LHCN-M2 (cell line): ENCODE results near the gene S100A10. TPM values are rescaled to one million over a fixed set of nuclear protein-coding genes. Genes with fewer than 3 reads are reported as not detected.

Experiments used
- DNase-seq: peaks from one replicate; pipeline ENCODE4 v3.0.0-alpha.2; 2012; ENCODE audit warnings: low read depth
- total RNA-seq: library from RNA; depleted of rRNA; stranded (reverse); fragments of >200 nt; gene quantifications from 2 replicates; pipeline ENCODE4 v1.2.3, GENCODE V29; 2014

Gene S100A10
- total RNA-seq, 1 experiment from 2014 or later, result 115 TPM

DNA sequence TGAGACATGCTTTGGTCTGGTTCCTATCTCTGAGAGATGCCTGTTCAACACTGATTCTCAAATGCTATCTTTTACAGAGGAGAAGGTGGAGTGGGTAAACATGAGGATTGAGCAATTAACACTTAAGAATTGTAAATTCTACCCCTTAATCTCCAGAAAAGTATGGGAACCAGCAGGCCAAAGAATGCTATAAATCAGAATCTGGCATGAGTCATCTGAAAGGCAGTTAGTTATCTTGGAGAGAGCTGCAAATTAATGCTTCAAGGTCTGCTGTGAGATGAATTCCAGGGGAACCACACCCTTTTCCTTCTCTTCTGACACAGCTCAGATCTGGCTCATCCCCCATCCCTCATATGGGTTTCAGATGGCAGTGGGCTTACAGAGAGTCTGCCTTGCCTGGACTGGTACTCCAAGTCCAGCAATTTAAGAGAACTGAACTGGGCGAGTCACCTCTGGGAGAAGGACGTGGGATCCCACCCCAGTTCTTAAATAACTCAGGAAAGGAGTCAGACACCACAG is 5.2 kb downstream of the S100A10 start:
- peak; percentile 88 for DNase-seq

DNA sequence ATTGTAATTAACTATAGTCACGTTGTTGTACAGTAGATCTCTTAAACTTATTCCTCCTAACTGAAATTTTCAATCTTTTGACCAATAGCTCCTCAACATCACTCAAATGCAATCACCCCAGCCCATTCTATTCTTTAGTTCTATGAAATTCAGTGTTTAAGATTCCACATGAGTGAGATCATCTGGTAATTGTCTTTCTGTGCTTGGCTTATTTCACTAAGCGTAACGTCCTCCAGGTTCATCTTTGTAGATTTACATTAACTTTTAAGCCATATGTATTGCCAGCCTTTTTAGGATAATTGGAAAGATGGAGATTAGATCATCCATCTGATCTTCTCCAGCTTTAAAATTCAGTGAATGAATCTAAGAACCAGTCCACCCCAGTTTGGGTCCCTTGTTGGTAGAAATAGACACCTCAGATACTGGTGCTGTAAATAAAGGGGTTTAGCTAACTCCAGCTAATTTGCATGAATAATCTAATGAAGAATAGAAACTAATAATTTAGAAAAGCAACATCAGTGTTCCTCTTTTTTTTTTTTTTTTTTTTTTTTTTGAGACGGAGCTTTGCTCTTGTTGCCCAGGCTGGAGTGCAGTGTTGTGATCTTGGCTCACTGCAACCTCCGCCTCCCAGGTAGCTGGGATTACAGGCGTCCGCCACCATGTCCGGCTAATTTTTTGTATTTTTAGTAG is 7.0 kb downstream of the S100A10 start:
- no peak for DNase-seq

DNA sequence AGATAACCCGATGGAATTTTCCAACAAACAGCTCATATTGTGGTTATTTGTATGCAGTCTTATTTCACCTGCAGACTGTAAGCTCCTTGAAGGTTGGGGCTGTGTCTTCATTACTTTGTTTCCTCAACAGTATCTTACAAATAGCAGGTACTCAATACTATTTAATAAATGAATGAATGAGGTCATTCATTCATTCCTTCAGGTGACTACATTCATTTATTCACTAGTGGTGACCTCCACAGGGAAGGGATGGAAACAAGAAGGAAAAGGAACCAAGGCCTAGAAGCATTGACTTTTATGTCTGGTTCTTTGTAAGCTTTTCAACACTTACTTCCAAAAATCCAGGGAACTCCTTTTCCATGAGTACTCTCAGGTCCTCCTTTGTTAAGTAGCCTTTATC is 7.9 kb downstream of the S100A10 start:
- no peak for DNase-seq

DNA sequence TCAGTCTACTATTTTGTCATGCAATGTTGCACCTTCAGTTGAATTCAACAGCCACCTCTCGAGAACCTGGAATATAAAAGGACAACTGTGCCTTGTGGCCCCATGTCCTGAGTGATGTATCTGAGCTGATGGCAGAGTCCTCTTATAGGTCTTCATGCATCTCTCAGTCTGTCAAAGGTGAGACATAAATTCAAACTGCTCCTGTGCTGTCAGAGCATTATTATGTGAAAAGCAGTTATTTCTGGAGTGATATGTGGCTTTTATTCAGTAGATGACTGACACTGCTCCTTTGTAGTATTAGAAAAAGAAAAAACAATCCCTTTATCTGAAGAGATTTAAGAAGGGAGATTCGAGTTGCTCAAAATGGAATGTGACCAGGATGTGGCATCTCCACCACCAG is 8.4 kb downstream of the S100A10 start:
- no peak for DNase-seq

DNA sequence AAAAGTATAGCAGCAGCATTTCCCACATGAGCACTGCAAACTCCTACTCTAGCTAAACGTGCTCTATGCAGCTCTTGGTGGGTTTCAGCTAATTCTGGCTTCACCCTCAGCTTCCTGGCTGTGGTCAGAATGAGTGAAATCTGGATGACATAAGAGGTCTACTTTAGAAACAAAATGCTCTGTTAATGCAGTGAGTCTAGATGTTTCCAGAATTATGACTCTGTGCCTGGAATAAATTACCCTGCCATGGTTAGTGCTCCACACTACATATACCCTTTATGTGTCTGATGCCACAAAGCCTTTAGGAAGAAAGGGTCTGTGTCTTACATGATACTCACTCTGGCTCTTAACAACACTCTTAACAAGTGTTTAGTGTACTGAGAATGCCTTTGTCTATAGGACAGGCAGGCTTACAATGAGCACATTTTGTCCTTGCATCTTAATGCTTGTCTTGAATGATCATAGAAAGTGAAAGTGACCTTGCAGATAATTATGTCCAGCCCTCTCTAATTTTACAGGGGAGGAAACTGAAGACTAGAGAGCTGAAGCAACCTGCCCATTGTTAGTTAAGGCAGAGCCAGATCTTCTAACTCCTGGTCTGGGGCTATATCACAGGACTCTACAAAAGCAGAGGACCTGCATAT is 9.2 kb downstream of the S100A10 start:
- DNase-seq, result no peak

DNA sequence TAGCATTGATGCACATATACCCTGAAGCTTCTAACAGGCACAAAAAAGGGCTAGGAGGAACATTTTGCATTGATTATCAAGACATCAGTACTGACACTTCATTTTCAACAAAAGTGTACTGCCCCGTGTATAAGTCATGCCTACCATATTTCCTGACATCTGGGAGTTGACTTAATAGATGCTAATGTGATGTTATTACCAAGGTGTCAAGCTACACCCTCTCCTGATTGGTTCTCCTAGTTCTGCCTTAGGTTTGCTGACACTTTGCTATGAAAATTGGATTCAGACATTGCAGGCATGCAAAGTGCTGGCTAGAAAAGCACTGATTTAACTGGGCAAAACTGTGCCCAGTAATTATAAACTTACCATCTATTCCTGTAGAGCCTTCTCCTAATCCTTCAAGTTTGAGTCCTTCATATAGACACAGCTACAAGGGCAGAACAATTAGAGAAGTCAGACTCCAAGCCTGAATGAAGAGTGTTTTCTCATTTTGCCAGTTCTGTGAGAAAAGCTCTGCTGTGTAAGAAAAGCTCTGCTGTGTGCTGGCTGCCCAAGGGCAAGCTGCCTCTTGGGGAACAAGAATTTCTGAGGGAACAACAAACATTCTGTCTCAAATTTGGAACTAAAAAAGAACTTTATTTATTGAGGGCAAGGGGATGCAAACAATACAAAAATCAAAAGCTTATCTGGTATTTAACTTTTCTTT is 11.2 kb downstream of the S100A10 start:
- no peak for DNase-seq

DNA sequence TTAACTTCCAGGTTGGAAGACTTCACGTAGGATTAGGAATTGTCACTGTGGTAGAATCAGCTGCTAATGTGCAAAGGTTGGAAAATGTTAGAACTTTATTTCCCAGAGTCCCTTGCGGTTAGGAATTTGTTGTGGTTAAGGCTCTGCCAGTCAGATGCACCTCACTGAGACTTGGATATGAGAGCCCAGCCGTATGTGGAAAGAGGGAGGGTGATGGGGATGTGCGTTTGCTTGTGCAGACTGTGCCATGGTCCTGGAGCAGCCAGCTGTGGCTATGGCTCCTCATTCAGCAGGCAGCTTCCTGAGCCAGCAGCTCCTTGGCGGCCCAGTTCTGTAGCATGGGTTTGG is 12.5 kb downstream of the S100A10 start:
- DNase-seq, result peak; percentile 77

DNA sequence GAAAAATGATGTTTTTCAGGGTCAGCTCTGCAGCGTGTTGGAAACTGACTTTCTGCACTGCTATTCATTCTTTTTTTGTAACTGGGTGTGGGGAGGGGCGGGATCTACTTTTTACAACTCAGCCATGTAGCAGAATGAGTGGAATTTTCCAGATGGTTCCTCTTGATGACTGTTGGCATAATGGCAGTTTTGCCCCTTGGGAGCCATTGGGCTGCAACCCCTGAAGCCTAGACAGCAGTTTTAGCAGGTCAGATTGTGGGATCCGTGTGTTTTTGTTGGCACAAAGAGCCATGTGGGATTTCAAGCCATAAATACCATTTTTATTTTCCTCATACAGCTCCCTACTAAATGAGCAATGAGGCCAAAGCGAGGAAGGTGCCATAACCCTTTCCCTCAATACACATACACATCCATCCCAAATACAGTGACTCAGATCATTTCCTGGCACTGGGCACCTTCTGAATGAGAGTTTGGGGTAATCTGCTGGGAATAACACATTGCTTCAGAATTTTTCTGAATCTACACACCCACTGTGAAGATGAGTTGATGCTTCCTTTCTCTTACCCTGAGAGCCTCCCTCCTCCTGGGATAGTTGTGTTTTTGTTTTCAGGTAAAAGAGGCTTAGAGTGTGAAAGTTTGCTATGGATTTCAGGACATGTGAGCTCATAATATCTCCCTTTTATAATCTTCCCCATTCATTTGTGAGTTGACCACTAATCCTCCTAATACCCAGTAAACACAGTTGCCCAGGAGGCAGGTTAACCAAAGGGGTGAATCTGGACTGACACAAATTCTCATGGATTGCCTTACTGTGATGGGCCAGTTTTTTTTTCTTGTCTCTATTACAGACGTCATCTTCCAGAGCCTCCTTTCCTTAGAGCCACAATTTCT is 13.1 kb downstream of the S100A10 start:
- peak; percentile 90 for DNase-seq

DNA sequence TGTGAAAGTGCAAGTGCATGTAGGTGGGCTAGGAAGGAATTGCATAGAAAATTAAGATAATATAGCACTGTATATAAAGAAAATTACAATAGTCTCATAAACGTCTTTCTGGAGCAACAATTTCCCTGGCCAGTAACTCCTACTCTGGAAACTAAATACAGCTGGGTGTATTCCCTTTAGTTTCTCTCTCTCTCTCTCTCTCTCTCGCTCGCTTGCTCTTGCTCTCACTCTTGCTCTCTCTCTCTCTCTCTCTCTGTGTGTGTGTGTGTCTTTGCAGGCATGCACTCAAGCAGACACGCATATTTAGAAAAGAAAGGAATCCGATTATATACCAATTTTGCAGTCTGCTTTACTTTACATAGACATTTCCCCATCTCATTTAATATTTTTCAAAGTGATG is 14.7 kb downstream of the S100A10 start:
- no peak for DNase-seq

DNA sequence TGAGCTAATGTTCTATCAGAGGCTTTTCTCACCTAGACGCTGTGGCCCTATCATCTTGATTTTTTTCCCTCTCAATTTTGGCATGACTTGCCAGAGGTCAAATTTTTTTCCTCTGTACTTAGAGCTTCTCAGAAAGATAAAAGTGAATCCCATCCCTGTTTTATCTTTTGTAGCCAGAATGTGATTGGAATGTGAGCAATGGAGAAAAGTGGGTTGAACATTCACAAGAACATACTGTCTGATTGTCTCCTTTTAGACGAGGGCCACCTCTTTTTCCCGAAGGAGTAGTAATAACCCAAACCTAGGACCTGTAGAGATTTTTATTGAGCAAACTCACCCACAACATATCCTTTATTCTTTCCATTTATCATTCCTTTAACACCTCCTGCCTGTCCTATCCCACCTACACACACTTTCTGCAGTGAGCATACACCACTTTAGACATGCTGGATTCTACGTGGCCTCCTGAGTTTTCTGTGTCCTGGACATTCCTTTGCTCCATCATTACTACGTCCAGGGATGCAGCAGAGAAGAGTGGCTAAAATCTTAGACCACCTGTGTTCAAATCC is 15.9 kb downstream of the S100A10 start:
- no peak for DNase-seq

DNA sequence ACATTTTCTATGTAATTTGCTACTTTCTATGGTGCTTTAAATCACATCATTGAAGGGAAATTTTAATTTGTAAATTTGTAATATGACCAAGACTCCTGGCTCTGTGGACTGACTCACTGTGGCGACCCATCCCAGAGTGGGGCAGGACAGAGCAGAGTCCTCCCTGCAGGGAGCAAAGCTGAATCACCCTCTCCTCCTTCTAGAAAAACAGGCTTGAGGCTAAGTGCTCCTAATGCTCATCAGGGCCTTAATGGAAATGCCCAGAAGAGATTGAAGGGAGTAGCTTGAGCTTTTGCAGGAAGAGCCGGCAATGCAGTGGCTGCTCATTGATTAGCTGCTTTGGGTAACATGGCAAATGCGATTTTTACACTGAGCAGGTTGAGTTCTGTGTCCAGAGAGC is 16.8 kb downstream of the S100A10 start:
- DNase-seq, result peak; percentile 59

DNA sequence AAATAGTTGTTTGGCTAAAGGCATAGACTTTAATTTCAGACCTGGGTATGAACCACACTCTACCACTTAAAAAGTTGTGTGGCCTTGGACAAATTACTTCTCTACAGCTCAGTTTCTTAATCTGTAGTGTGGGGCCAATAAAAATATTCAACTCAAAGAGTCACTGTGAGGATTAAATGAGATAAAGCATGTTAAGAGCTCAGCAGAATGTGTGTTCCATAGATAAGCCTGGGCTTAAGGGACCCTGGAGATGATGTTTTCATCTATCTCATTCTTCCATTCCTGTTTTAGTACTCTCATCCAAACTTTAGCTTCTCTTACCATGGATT is 17.7 kb downstream of the S100A10 start:
- no peak for DNase-seq

DNA sequence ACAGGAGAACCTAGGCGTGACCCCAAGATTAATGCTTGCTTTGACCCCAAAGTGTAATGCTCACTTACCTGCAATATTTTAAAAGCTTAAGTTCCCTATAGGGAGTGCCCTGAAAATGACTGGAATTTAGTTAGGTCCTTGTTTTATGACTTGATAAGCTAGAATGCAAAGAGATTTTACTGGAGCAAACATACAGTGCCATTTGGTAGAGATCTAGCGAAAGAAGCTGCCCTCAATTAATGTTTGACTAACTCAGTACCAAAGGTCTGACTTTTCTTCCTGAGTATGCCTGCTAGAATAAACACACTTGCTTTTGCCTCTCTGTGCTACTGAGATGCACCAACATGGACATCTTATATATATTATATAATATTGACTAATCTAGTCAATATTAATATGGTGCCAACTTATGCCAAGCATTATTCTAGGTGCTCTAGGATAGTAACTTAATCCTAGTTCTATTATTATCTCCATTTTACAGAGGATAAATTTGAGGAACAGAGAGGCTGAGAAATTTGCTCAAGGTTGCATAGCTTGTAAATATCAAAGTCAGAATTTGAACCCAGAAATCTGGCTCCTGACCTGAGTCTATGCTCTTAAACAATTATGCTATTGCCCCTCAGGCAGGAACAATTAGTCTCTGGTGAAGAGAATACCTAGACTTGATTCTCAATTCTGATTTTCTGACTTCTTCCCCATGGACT is 18.2 kb downstream of the S100A10 start:
- DNase-seq, result no peak

DNA sequence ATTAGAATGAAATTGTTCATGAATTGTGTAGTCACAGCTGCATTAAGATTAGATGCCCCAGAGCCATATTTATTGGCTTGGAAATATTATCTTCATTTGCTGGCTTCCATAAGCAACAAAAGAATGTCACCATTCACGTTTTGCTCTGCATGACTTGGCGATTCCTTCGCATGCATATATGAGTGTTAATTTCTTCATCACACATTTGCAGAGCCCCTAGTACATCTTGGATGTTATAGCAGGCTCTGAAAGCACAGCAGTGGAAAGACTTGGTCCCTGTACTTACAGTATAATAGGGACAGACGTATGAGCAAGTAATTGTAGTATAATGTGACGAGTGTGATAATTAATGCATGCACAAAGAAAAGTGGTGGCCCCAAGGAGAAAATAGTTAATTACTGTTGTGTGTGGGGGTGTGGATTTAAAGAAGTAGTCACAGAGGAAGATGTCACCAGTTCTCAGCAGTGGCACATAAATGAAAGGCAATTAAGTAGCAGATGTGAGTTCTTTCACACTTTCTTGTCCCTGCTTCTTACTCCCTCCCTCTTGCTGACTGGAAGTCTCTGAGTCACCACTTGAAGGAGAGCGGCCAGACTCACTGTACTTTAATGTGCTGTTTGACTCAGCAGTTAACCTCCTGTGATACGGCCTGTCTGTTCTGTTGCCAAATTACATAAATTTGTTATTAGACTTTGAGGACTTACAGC is 21.0 kb downstream of the S100A10 start:
- DNase-seq, result peak; percentile 84

DNA sequence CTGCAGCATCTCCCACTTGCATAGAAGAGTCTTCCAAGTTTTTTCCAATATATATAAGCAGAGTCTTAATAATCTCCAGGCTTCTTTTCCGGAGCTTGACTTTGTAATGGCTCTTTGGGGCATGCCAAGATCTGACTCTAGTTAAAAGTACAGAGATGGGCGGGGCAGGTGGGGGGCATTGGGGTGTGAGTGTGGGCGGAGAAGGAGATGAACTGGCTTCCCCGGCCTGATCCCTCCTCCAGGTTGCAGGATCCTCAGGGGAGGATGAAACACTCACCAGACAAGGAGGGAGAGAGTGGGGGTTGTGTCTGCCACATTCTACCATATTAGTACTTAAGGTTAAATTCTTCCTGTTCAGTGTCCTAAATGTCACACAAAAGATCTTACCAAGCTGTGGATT is 23.0 kb downstream of the S100A10 start:
- DNase-seq, result peak; percentile 70

DNA sequence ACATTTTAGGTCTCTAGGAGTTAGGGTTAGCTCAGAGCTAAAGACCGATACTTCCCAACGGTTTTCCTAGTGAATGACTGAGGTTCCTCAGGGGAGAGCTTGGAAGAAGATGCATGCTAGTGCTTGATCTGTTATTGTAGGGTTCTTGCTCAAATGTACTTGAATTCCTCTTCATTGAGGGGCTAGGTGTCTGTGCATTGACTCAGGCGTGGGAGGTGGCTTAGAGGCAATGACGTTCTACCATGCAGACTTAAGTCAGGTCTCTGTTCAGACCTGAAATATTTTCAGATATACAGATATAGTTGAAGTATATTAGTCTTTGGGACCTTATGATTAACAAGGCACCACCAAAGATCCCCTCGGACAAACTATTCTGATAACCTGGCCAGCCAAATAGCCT is 23.5 kb downstream of the S100A10 start:
- no peak for DNase-seq

DNA sequence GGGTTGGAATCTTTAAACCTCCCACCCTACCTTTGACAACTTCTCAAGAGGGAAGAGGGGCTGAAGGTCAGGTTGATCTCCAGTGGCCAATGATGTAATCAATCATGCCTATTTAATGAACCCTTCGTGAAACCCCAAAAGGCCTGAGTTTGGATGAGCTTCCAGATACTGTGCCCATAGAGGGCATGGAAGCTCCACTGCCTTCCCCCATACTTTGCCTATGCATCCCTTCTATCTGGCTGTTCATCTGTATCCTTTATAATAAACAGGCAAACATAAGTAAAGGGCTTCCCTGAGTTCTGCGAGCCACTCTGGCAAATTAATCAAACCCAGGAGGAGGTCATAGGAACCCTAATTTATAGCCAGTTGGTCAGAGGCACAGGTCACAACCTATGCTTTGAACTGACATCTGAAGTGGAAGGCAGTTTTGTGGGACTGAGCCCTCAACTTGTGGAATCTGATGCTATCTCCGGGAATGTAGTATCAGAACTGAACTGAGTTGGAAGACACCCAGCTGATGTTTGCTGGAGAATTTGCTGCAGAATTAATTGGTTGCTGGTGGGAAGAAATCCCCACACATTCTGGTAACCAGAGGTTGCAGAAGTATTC is 24.8 kb downstream of the S100A10 start:
- DNase-seq, result no peak

DNA sequence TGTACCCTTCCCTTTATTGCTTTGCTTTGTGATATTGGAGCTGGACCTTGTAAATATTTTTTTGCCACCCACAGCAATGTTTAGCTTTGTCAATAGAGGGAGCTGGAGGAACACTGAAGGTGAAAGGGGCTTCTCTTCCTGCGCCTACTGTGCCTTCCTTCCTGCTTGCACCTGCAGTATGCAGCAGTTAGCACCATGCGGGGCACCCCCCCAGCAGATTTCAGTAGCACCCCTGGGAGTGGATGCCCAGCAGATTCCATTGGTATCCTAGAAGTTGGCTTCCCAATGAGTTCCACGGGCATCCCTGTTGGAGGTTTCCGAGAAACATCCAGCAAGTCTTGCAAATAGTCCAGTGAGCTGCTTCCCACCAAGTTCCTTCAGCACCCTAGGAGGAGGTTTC is 25.6 kb downstream of the S100A10 start:
- peak; percentile 58 for DNase-seq

DNA sequence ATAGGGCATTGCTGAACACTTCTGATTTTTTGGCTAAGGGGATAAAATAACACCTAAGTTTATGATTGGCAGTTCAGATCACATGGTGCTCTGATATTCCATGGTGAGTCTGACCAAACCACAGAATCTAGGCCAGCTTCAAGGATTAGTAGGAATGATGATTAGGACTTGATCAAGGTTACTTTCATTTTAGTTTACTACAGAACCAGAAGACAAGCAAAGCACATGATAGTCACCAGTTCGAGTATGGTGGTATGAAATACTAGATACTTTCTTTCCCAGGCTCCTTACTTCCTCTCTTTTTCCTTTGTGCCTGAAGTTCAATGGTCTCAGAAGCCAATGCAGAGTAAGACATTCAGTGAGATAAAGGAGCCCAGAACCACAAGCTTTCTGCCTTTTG is 26.6 kb downstream of the S100A10 start:
- DNase-seq, result no peak

DNA sequence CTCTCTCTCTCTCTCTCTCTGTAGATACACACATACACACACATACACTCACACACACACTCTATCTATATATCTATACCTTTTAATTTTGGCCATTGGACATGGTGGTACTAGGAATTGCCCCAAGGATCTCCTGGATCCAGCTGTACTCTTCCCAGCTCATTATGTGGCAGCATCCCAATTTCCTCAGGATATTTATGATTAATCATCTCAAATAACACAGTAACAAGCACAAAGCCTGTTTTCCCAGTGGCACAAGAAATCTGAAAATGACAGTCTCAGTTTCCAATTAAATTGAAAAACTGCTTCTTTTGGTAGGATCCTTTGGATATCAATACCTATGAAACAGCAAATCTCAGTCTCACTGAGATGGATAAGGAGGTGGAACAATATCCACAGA is 27.6 kb downstream of the S100A10 start:
- DNase-seq, result no peak
